ENCODE results near the gene NUTF2.

- TF ChIP-seq TAF1 (IDR thresholded peaks at IDR 0.05; ENCODE audit: low read depth, low read length) (no peak), POLR2A (IDR thresholded peaks at IDR 0.05; ENCODE audit: control extremely low read depth in 1 of 2, low read depth in 2 of 2, low read length in 2 of 2) (no peak), GABPA (IDR thresholded peaks at IDR 0.05; ENCODE audit: borderline replicate concordance, insufficient read depth, low read length) (no peak), CTCF (IDR thresholded peaks at IDR 0.05; ENCODE audit: control extremely low read depth in 1 of 3, insufficient read depth in 1 of 3, low read depth in 1 of 3, low read length in 3 of 3) (no peak), ZNF274 (IDR thresholded peaks at IDR 0.05; ENCODE audit: borderline replicate concordance, extremely low read depth, low read length) (no peak), TCF12 (IDR thresholded peaks at IDR 0.05; ENCODE audit: low read depth, low read length) (no peak), BRCA1 (IDR thresholded peaks at IDR 0.05; ENCODE audit: low read depth, low read length) (no peak), TAF7 (optimal IDR thresholded peaks at IDR 0.05; ENCODE audit: borderline replicate concordance, low read depth, low read length) (no peak), JUND (IDR thresholded peaks at IDR 0.05; ENCODE audit: low read length) (no peak), RNF2 (IDR thresholded peaks at IDR 0.05; ENCODE audit: borderline replicate concordance, low read depth, low read length, missing control alignments, poor library complexity, severe bottlenecking) (no peak), SP2 (IDR thresholded peaks at IDR 0.05; ENCODE audit: low read length) (no peak), CBX8 (IDR thresholded peaks at IDR 0.05; ENCODE audit: borderline replicate concordance, low read depth, low read length) (no peak), CBX5 (IDR thresholded peaks at IDR 0.05; ENCODE audit: low read depth, low read length) (no peak)
Observed at GRCh38 chr16:67833030-67833414, 13.7 kb upstream of the NUTF2 start.
